Frontal cortex (tissue), 4 donors: Measurements from ENCODE around the gene WDFY4. TPM values are rescaled to one million over a fixed set of nuclear protein-coding genes. Genes with fewer than 3 reads are reported as not detected.
A peak's percentile ranks its signal among the peaks of the same experiment; 100 is the strongest.

Source experiments
- DNase-seq, 2 donors: peaks; one replicate each; pipeline ENCODE4 v3.0.0; 2012; ENCODE audit warnings: low spot score in 2 of 2
- FAIRE-seq: peaks from 2 replicates; lab custom pipeline; 2012; peaks lifted over from hg19 to GRCh38; lab: Jason Lieb, UNC
- total RNA-seq: library from RNA; depleted of rRNA; stranded (reverse); fragments of >200 nt; gene quantifications from one replicate; pipeline ENCODE4 v1.2.3, GENCODE V29; 2014
- donor health status: control.
- donor health status: control.
- donor health status: control.

WDFY4 gene
- total RNA-seq, 1 donor from 2014 or later: 0.41 TPM

GRCh38 chr10:48946891-48947500 is 262.3 kb downstream of the WDFY4 start:
- DNase-seq (no peak), FAIRE-seq (no peak)

GRCh38 chr10:48947690-48948469 is 263.2 kb downstream of the WDFY4 start:
- FAIRE-seq: no peak
- no peak for DNase-seq

- no peak for DNase-seq
- FAIRE-seq: no peak
These were observed 263.9 kb downstream of the WDFY4 start for GRCh38 chr10:48948470-48949037.

- FAIRE-seq (no peak), DNase-seq (no peak)
These were observed 267.0 kb downstream of the WDFY4 start for GRCh38 chr10:48951707-48952106.

- DNase-seq (no peak), FAIRE-seq (no peak)
These were observed 272.9 kb downstream of the WDFY4 start for GRCh38 chr10:48957361-48958151.

GRCh38 chr10:48958598-48959190 is 274.0 kb downstream of the WDFY4 start:
- DNase-seq (no peak), FAIRE-seq (no peak)

- FAIRE-seq: no peak
- no peak for DNase-seq
These were observed 279.4 kb downstream of the WDFY4 start for GRCh38 chr10:48964038-48964437.

GRCh38 chr10:48965460-48965859 is 280.8 kb downstream of the WDFY4 start:
- FAIRE-seq (no peak), DNase-seq (no peak)

GRCh38 chr10:48968036-48968435 is 283.4 kb downstream of the WDFY4 start:
- FAIRE-seq: no peak
- no peak for DNase-seq

GRCh38 chr10:48970046-48970445 is 285.4 kb downstream of the WDFY4 start:
- no peak for FAIRE-seq

GRCh38 chr10:48970654-48971053 is 286.0 kb downstream of the WDFY4 start:
- DNase-seq: no peak
- no peak for FAIRE-seq

More at GRCh38 chr10:48970046-48970445, 285.4 kb downstream of the WDFY4 start:
- DNase-seq: no peak

GRCh38 chr10:48973065-48973464 is 288.4 kb downstream of the WDFY4 start:
- no peak for FAIRE-seq
- no peak for DNase-seq

GRCh38 chr10:48974510-48975156 is 290.0 kb downstream of the WDFY4 start:
- FAIRE-seq (no peak), DNase-seq (no peak)

- DNase-seq (peak in 1 of 2 donors; percentile 19), FAIRE-seq (no peak)
These were observed 291.5 kb downstream of the WDFY4 start for GRCh38 chr10:48976196-48976595.

GRCh38 chr10:48978318-48978717 is 293.6 kb downstream of the WDFY4 start:
- no peak for DNase-seq
- no peak for FAIRE-seq

- FAIRE-seq (no peak), DNase-seq (peak; percentile 15 to 54)
These were observed 296.7 kb downstream of the WDFY4 start for GRCh38 chr10:48981310-48981907.

- DNase-seq: no peak
- FAIRE-seq: no peak
These were observed 297.9 kb downstream of the WDFY4 start for GRCh38 chr10:48982584-48982983.

- FAIRE-seq (no peak), DNase-seq (no peak)
These were observed 299.1 kb downstream of the WDFY4 start for GRCh38 chr10:48983648-48984351.
